SU-DHL-6 (cell line): ENCODE measurements around the gene RELCH.

Experiments
- CTCF ChIP-seq: fragments of 200-600 bp; sonication (generic); IDR thresholded peaks from one replicate; pipeline ENCODE4 v1.5.1; 2017; ENCODE audit warnings: antibody characterized with exemption, mild to moderate bottlenecking, low read length, moderate library complexity; ENCODE audit not compliant: insufficient read depth, poor library complexity, severe bottlenecking
- EZH2phosphoT487 ChIP-seq: fragments of 200-600 bp; sonication (generic), shearing (Covaris generic); conservative IDR thresholded peaks from 2 replicates; pipeline ENCODE4 v1.6.1; 2018; ENCODE audit warnings: mild to moderate bottlenecking, antibody characterized with exemption, low read length, moderate library complexity, mixed read lengths

GRCh38 chr18:62280786-62281185 lies 93.7 kb downstream of the RELCH start:
- TF ChIP-seq EZH2phosphoT487 (no peak), CTCF (no peak)
